GM12878 (cell line): ENCODE data around the gene NTM. TPM values are rescaled to one million over a fixed set of nuclear protein-coding genes. Genes with fewer than 3 reads are reported as not detected.

ENCODE experiments used
- ATAC-seq: fragments of 200-7000 bp; cut with Tn5 transposase; 3 replicates; pipeline ENCODE4 v1.9.1; 2020; ENCODE audit warnings: mild to moderate bottlenecking, moderate library complexity
- BruUV-seq: library from RNA; stranded (reverse); fragments of 400-500 nt; replicated peaks from 2 replicates; lab custom pipeline; 2021; lab: Mats Ljungman, UMichigan
- CTCF ChIA-PET: fragments of 300-600 bp; sonication (Branson Sonifier 250); formaldehyde crosslinking; extraction: SDS; loops from one replicate; lab custom pipeline; 2021; ENCODE audit warnings: inconsistent platforms; lab: Yijun Ruan, JAX
- POLR2A ChIA-PET: fragments of 350-600 bp; formaldehyde crosslinking; extraction: SDS; loops from one replicate; lab custom pipeline; 2021; ENCODE audit warnings: inconsistent platforms; lab: Charles Lee
- RAD21 ChIA-PET: fragments of 300-600 bp; sonication (Branson Sonifier 250); formaldehyde crosslinking; loops from one replicate; lab custom pipeline; 2023; ENCODE audit warnings: antibody characterized with exemption; ENCODE audit not compliant: unreplicated experiment; lab: Charles Lee
- SMC1A ChIA-PET: fragments of 300-600 bp; sonication (Branson Sonifier 250); formaldehyde crosslinking; loops from one replicate; lab custom pipeline; 2023; ENCODE audit not compliant: unreplicated experiment, uncharacterized antibody; lab: Charles Lee
- DNase-seq: peaks from one replicate; pipeline ENCODE4 v3.0.0-alpha.2; 2011; ENCODE audit warnings: low read depth, low spot score
- FAIRE-seq: peaks from 3 replicates; lab custom pipeline; 2011; peaks lifted over from hg19 to GRCh38; lab: Jason Lieb, UNC
- H2AFZ ChIP-seq: 2 replicates; pipeline ENCODE4 v1.6.0; 2011; ENCODE audit warnings: low read depth, low read length, control low read depth; ENCODE audit not compliant: control insufficient read depth
- H3K27ac ChIP-seq: 2 replicates; pipeline ENCODE4 v1.5.1; 2011; ENCODE audit warnings: control low read depth; ENCODE audit not compliant: control insufficient read depth, insufficient read depth
- H3K27me3 ChIP-seq, 2 experiments: replicated peaks in 1 of 2; 2 replicates each; pipeline versions ENCODE4 v1.6.0 to v1.6.1; 2011; ENCODE audit warnings: low read length in 1 of 2; ENCODE audit not compliant: control insufficient read depth in 2 of 2, insufficient read depth in 2 of 2
- H3K36me3 ChIP-seq, 2 experiments: 2 replicates each; pipeline ENCODE4 v1.5.1; 2011; ENCODE audit warnings: low read length in 1 of 2; ENCODE audit not compliant: control insufficient read depth in 2 of 2, insufficient read depth in 2 of 2
- H3K4me1 ChIP-seq: 2 replicates; pipeline ENCODE4 v1.6.1; 2011; ENCODE audit warnings: mild to moderate bottlenecking, low read length, moderate library complexity, mixed read lengths; ENCODE audit not compliant: control insufficient read depth, insufficient read depth
- H3K4me2 ChIP-seq: 2 replicates; pipeline ENCODE4 v1.6.0; 2011; ENCODE audit warnings: control low read depth; ENCODE audit not compliant: control insufficient read depth, insufficient read depth
- H3K4me3 ChIP-seq: fragments of 200-600 bp; sonication (generic); 2 replicates; pipeline ENCODE4 v1.5.1; 2016
- H3K79me2 ChIP-seq: 2 replicates; pipeline ENCODE4 v1.6.0; 2011; ENCODE audit warnings: low read length; ENCODE audit not compliant: control insufficient read depth, insufficient read depth
- H3K9ac ChIP-seq: 2 replicates; pipeline ENCODE4 v1.8.0; 2011; ENCODE audit warnings: low read length, control low read depth, mixed read lengths; ENCODE audit not compliant: control insufficient read depth, insufficient read depth
- H3K9me3 ChIP-seq: replicated peaks from 3 replicates; pipeline ENCODE4 v1.5.1; 2011; ENCODE audit warnings: mild to moderate bottlenecking, low read length; ENCODE audit not compliant: control insufficient read depth, insufficient read depth
- H4K20me1 ChIP-seq: 2 replicates; pipeline ENCODE4 v1.6.0; 2011; ENCODE audit not compliant: control insufficient read depth, insufficient read depth
- CBFB ChIP-seq: IDR thresholded peaks from 2 replicates; pipeline ENCODE4 v1.6.1; 2016; ENCODE audit warnings: antibody characterized with exemption, low read depth
- CBX3 ChIP-seq: fragments of 200-600 bp; sonication (generic); IDR thresholded peaks from 2 replicates; pipeline ENCODE4 v1.6.1; 2016; ENCODE audit warnings: low read depth, borderline replicate concordance
- CREB1 ChIP-seq: IDR thresholded peaks from 2 replicates; pipeline ENCODE4 v1.6.1; 2012; ENCODE audit warnings: low read depth, mild to moderate bottlenecking, inconsistent platforms
- CREM ChIP-seq: IDR thresholded peaks from 2 replicates; pipeline ENCODE4 v1.6.1; 2014; ENCODE audit warnings: antibody characterized with exemption, low read depth
- EZH2 ChIP-seq: IDR thresholded peaks from 2 replicates; pipeline ENCODE4 v1.6.1; 2012; ENCODE audit warnings: low read depth, mild to moderate bottlenecking, control low read depth, inconsistent platforms, low read length, borderline replicate concordance; ENCODE audit not compliant: control insufficient read depth
- NFXL1 ChIP-seq: fragments of 450-650 bp; IDR thresholded peaks from 2 replicates; pipeline ENCODE4 v1.6.1; 2017; ENCODE audit warnings: antibody characterized with exemption, mild to moderate bottlenecking, borderline replicate concordance
- NFYA ChIP-seq: IDR thresholded peaks from 2 replicates; pipeline ENCODE4 v1.6.1; 2011; ENCODE audit warnings: low read depth, mild to moderate bottlenecking, low read length, improper control_type of control experiment, borderline replicate concordance
- POU2F2 ChIP-seq: IDR thresholded peaks from 3 replicates; pipeline ENCODE4 v1.6.1; 2011; ENCODE audit warnings: low read depth, mild to moderate bottlenecking, low read length, borderline replicate concordance
- SUPT20H ChIP-seq: IDR thresholded peaks from 2 replicates; pipeline ENCODE4 v1.6.1; 2011; ENCODE audit warnings: low read depth, mild to moderate bottlenecking, low read length, moderate library complexity, borderline replicate concordance; ENCODE audit not compliant: control insufficient read depth
- ZNF24 ChIP-seq: fragments of 450-650 bp; IDR thresholded peaks from 2 replicates; pipeline ENCODE4 v1.6.1; 2017; ENCODE audit warnings: antibody characterized with exemption, mild to moderate bottlenecking
- ZNF622 ChIP-seq: fragments of 450-650 bp; IDR thresholded peaks from 2 replicates; pipeline ENCODE4 v1.6.1; 2017; ENCODE audit warnings: mild to moderate bottlenecking, inconsistent platforms
- WGBS: methylation state at CpG from one replicate; pipeline ENCODE4 v1.1.6; 2016; ENCODE audit warnings: low lambda C conversion rate; ENCODE audit not compliant: insufficient replicate concordance, insufficient coverage; ENCODE audit errors: missing lambda C conversion rate; 5-methylcytosine and 5-hydroxymethylcytosine counted together
- in situ Hi-C: fragments of 300-500 bp; cut with MboI; formaldehyde crosslinking; loops from 9 replicates; pipeline ENCODE4 v1.14.3; 2018; ENCODE audit warnings: mixed read lengths
- intact Hi-C: fragments of 100-400 bp; cut with micrococcal nuclease; formaldehyde crosslinking; loops from one replicate; pipeline ENCODE4 v1.14.2; 2022; ENCODE audit not compliant: unreplicated experiment
- polyA plus RNA-seq, 11 experiments: library from polyadenylated mRNA; depleted of rRNA in 4 of 11; unstranded in 6 of 11; stranded (reverse) in 5 of 11; fragments of >200 nt; fragmentation: Nextera tagmentation in 4 of 11; fragmentation: Illumina TruSeq in 1 of 11; extraction: Ambion mirVana in 4 of 11; extraction: Trizol in 1 of 11; gene quantifications; 1 replicate in 1 of 11; 2 replicates in 10 of 11; pipeline versions ENCODE4 v1.2.1 to v1.2.3, GENCODE V29; 2011 to 2016; ENCODE audit warnings: inconsistent platforms in 2 of 11, missing spikeins in 2 of 11, low read depth in 1 of 11
- total RNA-seq, 4 experiments: library from RNA; depleted of rRNA in 3 of 4; stranded (reverse); fragments of >200 nt in 3 of 4; fragmentation: Illumina TruSeq in 1 of 4; extraction: Trizol in 1 of 4; gene quantifications; 2 replicates each; pipeline versions ENCODE4 v1.2.1 to v1.2.3, GENCODE V29; 2013 to 2021
- TF ChIP-seq, protein P1 (sequence below): fragments of 450-650 bp; IDR thresholded peaks from 2 replicates; pipeline ENCODE4 v1.6.1; 2017; ENCODE audit warnings: mild to moderate bottlenecking, moderate library complexity

The NTM gene
- total and polyA plus RNA-seq, 10 of the 15 experiments (the other 5 are each of a cell fraction or from before 2014, with no cell fraction given) = not detected

DNA sequence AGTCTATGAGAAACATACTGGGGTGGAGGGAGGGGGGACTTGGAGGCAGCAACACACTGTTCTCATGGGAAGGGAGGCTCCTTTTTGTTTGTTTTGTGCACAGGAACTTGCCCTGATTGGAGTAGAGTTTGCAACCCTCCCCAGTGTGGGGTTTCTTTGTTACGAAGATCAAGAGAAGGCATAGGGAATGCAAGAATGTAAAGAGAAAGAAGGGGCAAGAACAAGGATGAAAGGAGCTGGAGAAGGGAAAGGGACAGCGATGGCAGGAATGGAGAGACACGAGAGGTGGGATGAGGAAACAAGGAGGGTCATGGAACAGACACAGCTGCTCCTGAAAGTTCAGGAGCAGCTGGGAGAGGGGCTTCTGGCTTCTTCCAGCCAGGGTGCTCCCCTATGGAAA is 611.7 kb downstream of the NTM start:
- no peaks in the 10 kb centered on the region for H4K20me1 ChIP-seq
- no TSS peak for BruUV-seq
- ChIA-PET POLR2A (no interaction called here), RAD21 (no interaction called here), SMC1A (no interaction called here), CTCF (no interaction called here)
- FAIRE-seq (no peak), ATAC-seq (no peak), DNase-seq (no peak)
- H2AFZ ChIP-seq = no peak overlapping the region
- in situ Hi-C loops = no loop called here
- WGBS = 0% methylated on average over 3 of the region's 3 CpGs
- intact Hi-C loops = no loop called here
- H3K79me2 ChIP-seq = no peaks in the 10 kb centered on the region
- no peaks in the 10 kb centered on the region for H3K4me1 ChIP-seq
- no peaks in the 10 kb centered on the region for H3K9me3 ChIP-seq
- H3K4me2 ChIP-seq = no peak overlapping the region
- no peak overlapping the region for H3K27ac ChIP-seq
- H3K36me3 ChIP-seq = no peaks in the 10 kb centered on the region
- no peaks in the 10 kb centered on the region; a peak in 1 of 4 replicates for H3K27me3 ChIP-seq
- TF ChIP-seq NFXL1 = no peak
- no peak for TF ChIP-seq ZNF622
- no peak for TF ChIP-seq CREB1
- no peak for TF ChIP-seq CBX3
- TF ChIP-seq ZNF24 = no peak
- no peak for TF ChIP-seq POU2F2
- TF ChIP-seq EZH2 = no peak
- no peak for TF ChIP-seq CBFB
- TF ChIP-seq SUPT20H = no peak
- no peak overlapping the region for H3K9ac ChIP-seq
- no peak overlapping the region for H3K4me3 ChIP-seq

DNA sequence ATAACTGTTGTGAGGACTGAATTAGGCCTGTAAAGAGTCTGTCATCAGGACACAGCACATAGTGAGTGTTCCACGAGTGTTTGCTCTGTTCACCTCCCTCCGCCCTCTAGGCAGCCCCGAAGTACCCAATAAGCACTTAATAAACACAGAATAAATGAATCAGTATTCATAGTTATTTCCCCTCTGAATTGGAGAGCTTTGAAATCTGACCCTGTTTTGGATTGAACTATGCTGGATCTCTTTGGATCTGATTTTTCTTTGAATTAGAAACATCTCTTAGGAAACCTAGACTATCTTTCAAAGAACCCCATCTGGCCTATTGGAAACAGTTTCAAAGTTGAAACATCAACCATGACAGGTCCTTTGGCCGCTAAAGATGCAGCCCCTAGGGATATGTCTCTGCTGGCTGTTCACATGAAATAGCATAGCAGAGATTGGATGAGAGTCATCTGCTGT is 615.5 kb downstream of the NTM start:
- CTCF ChIA-PET = interaction anchor here (1.0 kb wide), 1 partner anchor 118 kb away, joined by 3 read pairs; no protein-coding TSS in a partner anchor
- no peak overlapping the region for H3K9ac ChIP-seq
- DNase-seq = no peak
- no peaks in the 10 kb centered on the region; a peak in 1 of 4 replicates for H3K27me3 ChIP-seq
- SMC1A ChIA-PET = no interaction called here
- no peak overlapping the region for H3K4me2 ChIP-seq
- H2AFZ ChIP-seq = no peak overlapping the region
- H3K9me3 ChIP-seq = no peaks in the 10 kb centered on the region
- RAD21 ChIA-PET = no interaction called here
- intact Hi-C loops (no loop called here), in situ Hi-C loops (no loop called here)
- no peak overlapping the region for H3K4me3 ChIP-seq
- no TSS peak for BruUV-seq
- H3K27ac ChIP-seq = no peak overlapping the region
- no peaks in the 10 kb centered on the region for H3K36me3 ChIP-seq
- H4K20me1 ChIP-seq = no peaks in the 10 kb centered on the region
- no peaks in the 10 kb centered on the region for H3K79me2 ChIP-seq
- ATAC-seq = no peak
- WGBS = 0% methylated on average over 4 of the region's 4 CpGs
- no peaks in the 10 kb centered on the region for H3K4me1 ChIP-seq
- no peak for FAIRE-seq
- POLR2A ChIA-PET = no interaction called here
- no peak for TF ChIP-seq NFYA
- no peak for TF ChIP-seq CREM
- TF ChIP-seq, protein P1, sequence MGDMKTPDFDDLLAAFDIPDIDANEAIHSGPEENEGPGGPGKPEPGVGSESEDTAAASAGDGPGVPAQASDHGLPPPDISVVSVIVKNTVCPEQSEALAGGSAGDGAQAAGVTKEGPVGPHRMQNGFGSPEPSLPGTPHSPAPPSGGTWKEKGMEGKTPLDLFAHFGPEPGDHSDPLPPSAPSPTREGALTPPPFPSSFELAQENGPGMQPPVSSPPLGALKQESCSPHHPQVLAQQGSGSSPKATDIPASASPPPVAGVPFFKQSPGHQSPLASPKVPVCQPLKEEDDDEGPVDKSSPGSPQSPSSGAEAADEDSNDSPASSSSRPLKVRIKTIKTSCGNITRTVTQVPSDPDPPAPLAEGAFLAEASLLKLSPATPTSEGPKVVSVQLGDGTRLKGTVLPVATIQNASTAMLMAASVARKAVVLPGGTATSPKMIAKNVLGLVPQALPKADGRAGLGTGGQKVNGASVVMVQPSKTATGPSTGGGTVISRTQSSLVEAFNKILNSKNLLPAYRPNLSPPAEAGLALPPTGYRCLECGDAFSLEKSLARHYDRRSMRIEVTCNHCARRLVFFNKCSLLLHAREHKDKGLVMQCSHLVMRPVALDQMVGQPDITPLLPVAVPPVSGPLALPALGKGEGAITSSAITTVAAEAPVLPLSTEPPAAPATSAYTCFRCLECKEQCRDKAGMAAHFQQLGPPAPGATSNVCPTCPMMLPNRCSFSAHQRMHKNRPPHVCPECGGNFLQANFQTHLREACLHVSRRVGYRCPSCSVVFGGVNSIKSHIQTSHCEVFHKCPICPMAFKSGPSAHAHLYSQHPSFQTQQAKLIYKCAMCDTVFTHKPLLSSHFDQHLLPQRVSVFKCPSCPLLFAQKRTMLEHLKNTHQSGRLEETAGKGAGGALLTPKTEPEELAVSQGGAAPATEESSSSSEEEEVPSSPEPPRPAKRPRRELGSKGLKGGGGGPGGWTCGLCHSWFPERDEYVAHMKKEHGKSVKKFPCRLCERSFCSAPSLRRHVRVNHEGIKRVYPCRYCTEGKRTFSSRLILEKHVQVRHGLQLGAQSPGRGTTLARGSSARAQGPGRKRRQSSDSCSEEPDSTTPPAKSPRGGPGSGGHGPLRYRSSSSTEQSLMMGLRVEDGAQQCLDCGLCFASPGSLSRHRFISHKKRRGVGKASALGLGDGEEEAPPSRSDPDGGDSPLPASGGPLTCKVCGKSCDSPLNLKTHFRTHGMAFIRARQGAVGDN = no peak
